Measurements from ENCODE around the gene ZBTB4.
A peak's percentile ranks its signal among the peaks of the same experiment; 100 is the strongest.
"Not testable (repeated sequence)": the region's sequence is repeated elsewhere in the genome, so short reads cannot be mapped to it uniquely, and the experiment has no call there.

The ZBTB4 gene

GRCh38 chr17:7490144-7490543 is 10.7 kb upstream of the ZBTB4 start:
- no peak for DNase-seq

GRCh38 chr17:7486181-7486580 is 6.8 kb upstream of the ZBTB4 start:
- no peak for DNase-seq

GRCh38 chr17:7484919-7485377 is 5.5 kb upstream of the ZBTB4 start:
- DNase-seq = no peak

- peak; percentile 97 for DNase-seq
Observed at GRCh38 chr17:7484067-7484918, 4.9 kb upstream of the ZBTB4 start, which contains the start of gene POLR2A. TSS of gene POLR2A (plus strand) at chr17:7484366.

- peak; percentile 88 for DNase-seq
Observed at GRCh38 chr17:7483255-7484066, 4.0 kb upstream of the ZBTB4 start.

GRCh38 chr17:7482742-7483088 is 3.3 kb upstream of the ZBTB4 start:
- not testable (repeated sequence) for DNase-seq

- DNase-seq = not testable (repeated sequence)
Observed at GRCh38 chr17:7481842-7482741, 2.7 kb upstream of the ZBTB4 start.

GRCh38 chr17:7481275-7481674 is 1.8 kb upstream of the ZBTB4 start, which contains the start of gene SLC35G6:
TSS of gene SLC35G6 (plus strand) at chr17:7481446. CDS start at chr17:7481517, 71 bp downstream.
- not testable (repeated sequence) for DNase-seq

GRCh38 chr17:7480089-7480384 is 606 bp upstream of the ZBTB4 start:
- DNase-seq = no peak

- DNase-seq = peak; percentile 55
Observed at GRCh38 chr17:7478276-7479212, 887 bp downstream of the ZBTB4 start.

GRCh38 chr17:7477392-7478275 is 1.8 kb downstream of the ZBTB4 start:
- DNase-seq = peak; percentile 32

GRCh38 chr17:7476951-7477350 is 2.5 kb downstream of the ZBTB4 start:
- DNase-seq = no peak

GRCh38 chr17:7476494-7476893 is 2.9 kb downstream of the ZBTB4 start:
- DNase-seq = no peak

GRCh38 chr17:7475764-7476422 is 3.5 kb downstream of the ZBTB4 start:
- no peak for DNase-seq

GRCh38 chr17:7474767-7475166 is 4.7 kb downstream of the ZBTB4 start:
- DNase-seq = not testable (repeated sequence)

GRCh38 chr17:7471729-7472128 is 7.7 kb downstream of the ZBTB4 start:
- no peak for DNase-seq

- DNase-seq = not testable (repeated sequence)
Observed at GRCh38 chr17:7470457-7470973, 8.9 kb downstream of the ZBTB4 start.

GRCh38 chr17:7469843-7470242 is 9.6 kb downstream of the ZBTB4 start:
- DNase-seq = not testable (repeated sequence)

- DNase-seq = no peak
Observed at GRCh38 chr17:7468804-7469389, 10.5 kb downstream of the ZBTB4 start.

Data from stimulated activated CD4-positive, alpha-beta T cell treated with anti-CD3 and anti-CD28 coated beads, Interleukin-4, amount 100 ng/mL, for 1 hour (primary cell).